GM12892 (cell line): ENCODE data around the gene PPM1J.

ENCODE experiments used
- POLR2A ChIP-seq: IDR thresholded peaks from 2 replicates; pipeline ENCODE4 v1.6.1; 2011; ENCODE audit warnings: low read depth, low read length, control low read depth
- POLR2AphosphoS5 ChIP-seq: IDR thresholded peaks from 2 replicates; pipeline ENCODE4 v1.6.1; 2011; ENCODE audit warnings: low read depth, low read length, control low read depth
- TAF1 ChIP-seq: IDR thresholded peaks from 2 replicates; pipeline ENCODE4 v1.6.1; 2011; ENCODE audit warnings: low read depth, mild to moderate bottlenecking, control low read depth, low read length, borderline replicate concordance

DNA sequence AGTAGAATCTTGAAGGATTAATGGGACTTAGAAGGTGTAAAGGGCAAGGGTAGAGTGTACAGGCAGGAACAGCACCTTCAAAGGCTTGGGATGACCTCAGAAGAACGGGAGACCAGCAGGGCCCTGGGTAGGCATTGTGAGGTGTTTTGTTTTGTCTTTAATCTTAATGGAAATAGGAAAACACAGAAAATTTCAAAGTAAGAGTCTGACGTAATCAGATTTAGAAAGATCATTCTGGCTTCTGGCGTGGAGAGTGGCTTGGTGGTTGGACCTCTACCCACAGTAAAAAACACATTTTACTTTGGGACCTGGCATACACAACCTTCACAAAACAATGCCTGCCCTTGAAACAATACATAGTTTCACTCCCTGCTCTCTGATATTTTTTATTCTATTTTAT lies 36.5 kb downstream of the PPM1J start:
- TF ChIP-seq POLR2A (no peak), POLR2AphosphoS5 (no peak), TAF1 (no peak)
